K562 (cell line): ENCODE measurements around the gene IL9. TPM values are rescaled to one million over a fixed set of nuclear protein-coding genes. Genes with fewer than 3 reads are reported as not detected.

Experiments
- ATAC-seq: fragments of 200-7000 bp; cut with Tn5 transposase; 3 replicates; pipeline ENCODE4 v1.9.1; 2020; ENCODE audit warnings: moderate library complexity
- BruUV-seq: library from RNA; stranded (reverse); fragments of 400-500 nt; replicated peaks from 2 replicates; lab custom pipeline; 2021; lab: Mats Ljungman, UMichigan
- CTCF ChIA-PET: fragments of 300-600 bp; formaldehyde crosslinking; extraction: SDS; loops from one replicate; lab custom pipeline; 2021; ENCODE audit warnings: low intra/inter-chr PET ratio; lab: Yijun Ruan, JAX
- POLR2A ChIA-PET: fragments of 300-600, 350-650 bp; sonication (Branson Sonifier 250); formaldehyde crosslinking; extraction: SDS; loops from one replicate; lab custom pipeline; 2021; ENCODE audit warnings: antibody characterized with exemption, inconsistent platforms; lab: Yijun Ruan, JAX
- DNase-seq, 4 experiments: peaks; one replicate each; pipeline versions ENCODE4 v3.0.0 to v3.0.0-alpha.2; 2011 to 2018; ENCODE audit warnings: low spot score in 3 of 4, mixed read lengths in 3 of 4; ENCODE audit errors: extremely low read depth in 1 of 4
- FAIRE-seq: peaks from 2 replicates; lab custom pipeline; 2011; peaks lifted over from hg19 to GRCh38; lab: Jason Lieb, UNC
- H2AFZ ChIP-seq: 2 replicates; pipeline ENCODE4 v1.6.0; 2011; ENCODE audit warnings: low read depth, low read length, control low read depth, inconsistent platforms
- H3K27ac ChIP-seq: fragments of 200-600 bp; 3 replicates; pipeline ENCODE4 v1.8.0; 2011; ENCODE audit warnings: low read depth, mild to moderate bottlenecking, control low read depth, inconsistent platforms, low read length, moderate library complexity, mixed read lengths; ENCODE audit errors: extremely low read depth
- H3K27me3 ChIP-seq, 2 experiments: fragments of 300-600 bp in 1 of 2; 2 replicates in 1 of 2; 3 replicates in 1 of 2; pipeline versions ENCODE4 v1.6.0 to v1.8.0; 2011; ENCODE audit warnings: inconsistent platforms in 2 of 2, low read length in 2 of 2, mild to moderate bottlenecking in 1 of 2, mixed read lengths in 1 of 2, moderate library complexity in 1 of 2; ENCODE audit not compliant: control insufficient read depth in 2 of 2, insufficient read depth in 2 of 2
- H3K36me3 ChIP-seq: fragments of 300-600 bp; 3 replicates; pipeline ENCODE4 v1.8.0; 2011; ENCODE audit warnings: mild to moderate bottlenecking, low read length, inconsistent platforms; ENCODE audit not compliant: control insufficient read depth, insufficient read depth
- H3K4me1 ChIP-seq, 2 experiments: fragments of 200-600 bp in 1 of 2; replicated peaks in 1 of 2; 2 replicates in 1 of 2; 3 replicates in 1 of 2; pipeline versions ENCODE4 v1.5.1 to v1.8.0; 2011; ENCODE audit warnings: inconsistent platforms in 2 of 2, low read length in 2 of 2, mild to moderate bottlenecking in 1 of 2, mixed read lengths in 1 of 2, moderate library complexity in 1 of 2; ENCODE audit not compliant: control insufficient read depth in 2 of 2, insufficient read depth in 2 of 2
- H3K4me2 ChIP-seq: 2 replicates; pipeline ENCODE4 v1.6.1; 2011; ENCODE audit warnings: low read length, control low read depth, inconsistent platforms, mixed read lengths; ENCODE audit not compliant: insufficient read depth
- H3K4me3 ChIP-seq: fragments of 200-600 bp; sonication (generic), shearing (Covaris generic); 2 replicates; pipeline ENCODE4 v1.5.1; 2016; ENCODE audit warnings: control low read depth, inconsistent platforms
- H3K79me2 ChIP-seq: fragments of 200-600 bp; 3 replicates; pipeline ENCODE4 v1.8.0; 2011; ENCODE audit warnings: low read length, inconsistent platforms; ENCODE audit not compliant: control insufficient read depth, insufficient read depth
- H3K9ac ChIP-seq, 2 experiments: 2 replicates each; pipeline versions ENCODE4 v1.6.0 to v1.6.1; 2011; ENCODE audit warnings: low read depth in 2 of 2, low read length in 2 of 2, control low read depth in 1 of 2, inconsistent platforms in 1 of 2, mild to moderate bottlenecking in 1 of 2, mixed read lengths in 1 of 2; ENCODE audit not compliant: insufficient read depth in 1 of 2
- H3K9me1 ChIP-seq: one replicate; pipeline ENCODE4 v1.6.0; 2011; ENCODE audit warnings: inconsistent platforms, mild to moderate bottlenecking, low read length, moderate library complexity; ENCODE audit not compliant: control insufficient read depth, insufficient read depth
- H3K9me3 ChIP-seq: replicated peaks from 2 replicates; pipeline ENCODE4 v1.5.1; 2011; ENCODE audit warnings: low read depth, low read length, inconsistent platforms; ENCODE audit not compliant: control insufficient read depth, insufficient read depth
- H4K20me1 ChIP-seq: replicated peaks from 2 replicates; pipeline ENCODE4 v1.6.1; 2011; ENCODE audit warnings: low read length, inconsistent platforms, mixed read lengths; ENCODE audit not compliant: control insufficient read depth, insufficient read depth
- ATF2 ChIP-seq: sonication (generic); formaldehyde crosslinking; IDR thresholded peaks from 2 replicates; pipeline ENCODE4 v1.8.1; 2022; ENCODE audit warnings: missing genetic modification reagents
- HMG20B ChIP-seq: fragments of 250-450 bp; sonication (Bioruptor Pico); IDR thresholded peaks from 2 replicates; pipeline ENCODE4 v1.5.0; 2021; ENCODE audit warnings: mild to moderate bottlenecking
- MECOM ChIP-seq: fragments of 250-450 bp; sonication (Bioruptor Pico); IDR thresholded peaks from 2 replicates; pipeline ENCODE4 v1.8.0; 2022; ENCODE audit warnings: inconsistent platforms
- NELFE ChIP-seq: IDR thresholded peaks from 2 replicates; pipeline ENCODE4 v1.6.1; 2011; ENCODE audit warnings: mild to moderate bottlenecking; ENCODE audit not compliant: insufficient read depth, insufficient read length
- NR3C1 ChIP-seq: sonication (generic); formaldehyde crosslinking; IDR thresholded peaks from 2 replicates; pipeline ENCODE4 v1.8.1; 2022; ENCODE audit warnings: missing genetic modification reagents
- PURB ChIP-seq: sonication (generic); formaldehyde crosslinking; IDR thresholded peaks from 2 replicates; pipeline ENCODE4 v1.9.0; 2021; ENCODE audit warnings: low read depth, mild to moderate bottlenecking, missing genetic modification reagents
- RBM14 ChIP-seq: fragments of 200-400 bp; formaldehyde crosslinking; IDR thresholded peaks from 2 replicates; pipeline ENCODE4 v1.6.1; 2018; ENCODE audit warnings: low read depth, mild to moderate bottlenecking, low read length, moderate library complexity, borderline replicate concordance; ENCODE audit not compliant: insufficient read depth
- ZC3H8 ChIP-seq: fragments of 450-650 bp; IDR thresholded peaks from 2 replicates; pipeline ENCODE4 v1.6.1; 2017
- ZNF217 ChIP-seq: sonication (generic); formaldehyde crosslinking; IDR thresholded peaks from 2 replicates; pipeline ENCODE4 v1.8.0; 2022; ENCODE audit warnings: mild to moderate bottlenecking, missing genetic modification reagents
- ZNF347 ChIP-seq: fragments of 450-650 bp; formaldehyde crosslinking; IDR thresholded peaks from 2 replicates; pipeline ENCODE4 v1.4.0; 2020; ENCODE audit warnings: low read depth, mild to moderate bottlenecking, moderate library complexity
- ZNF780A ChIP-seq: fragments of 250-450 bp; sonication (Bioruptor Pico); IDR thresholded peaks from 2 replicates; pipeline ENCODE4 v1.5.0; 2021; ENCODE audit warnings: mild to moderate bottlenecking
- WGBS: fragments of 100-300 bp; shearing (Covaris generic); methylation state at CpG from one replicate; pipeline ENCODE4 v1.1.6; 2016; ENCODE audit warnings: low coverage, mixed read lengths; ENCODE audit not compliant: insufficient coverage; ENCODE audit errors: missing lambda C conversion rate; 5-methylcytosine and 5-hydroxymethylcytosine counted together
- in situ Hi-C: fragments of 300-500 bp; cut with MboI; formaldehyde crosslinking; loops from 4 replicates; pipeline ENCODE4 v1.15.0; 2018; ENCODE audit warnings: inconsistent platforms, mixed read lengths
- intact Hi-C: fragments of 100-400 bp; cut with micrococcal nuclease; formaldehyde crosslinking; loops from 2 replicates; pipeline ENCODE4 v1.14.2; 2022
- polyA plus RNA-seq, 8 experiments: library from polyadenylated mRNA; depleted of rRNA in 4 of 8; stranded (reverse) in 5 of 8; unstranded in 3 of 8; fragments of >200 nt; fragmentation: Nextera tagmentation in 2 of 8; fragmentation: Illumina TruSeq in 1 of 8; extraction: Ambion mirVana in 2 of 8; extraction: Trizol in 1 of 8; gene quantifications; 2 replicates each; pipeline versions ENCODE4 v1.2.1 to v1.2.3, GENCODE V29; 2011 to 2014; ENCODE audit warnings: inconsistent platforms in 1 of 8, missing spikeins in 1 of 8
- total RNA-seq, 7 experiments: library from RNA; depleted of rRNA in 6 of 7; stranded (reverse); fragments of >200 nt in 6 of 7; fragmentation: Illumina TruSeq in 2 of 7; extraction: Trizol in 2 of 7; gene quantifications; 2 replicates each; pipeline versions ENCODE4 v1.2.1 to v1.2.3, GENCODE V29; 2011 to 2021; ENCODE audit warnings: low replicate concordance in 1 of 7

The IL9 gene
- total and polyA plus RNA-seq, 9 of the 15 experiments (the other 6 are each of a cell fraction or from before 2014, with no cell fraction given): not detected

GRCh38 chr5:135864503-135865435, 30.9 kb downstream of the IL9 start:
- no peaks in the 10 kb centered on the region for H3K79me2 ChIP-seq
- no peak for FAIRE-seq

More at GRCh38 chr5:135864503-135865435, 30.9 kb downstream of the IL9 start:
- Histone ChIP-seq H3K4me1 (no peaks in the 10 kb centered on the region), H3K27me3 (peaks cover 0 to 10% of the 10 kb centered on the region in 2 experiments; a peak in 3 of 5 replicates), H2AFZ (no peak overlapping the region), H3K36me3 (no peaks in the 10 kb centered on the region), H3K9me3 (no peaks in the 10 kb centered on the region), H3K4me2 (no peak overlapping the region), H3K27ac (no peak overlapping the region), H3K9me1 (no peaks in the 10 kb centered on the region), H4K20me1 (no peaks in the 10 kb centered on the region), H3K9ac (no peak overlapping the region), H3K4me3 (no peak overlapping the region)
- in situ Hi-C loops: no loop called here
- POLR2A ChIA-PET: no interaction called here
- WGBS: 0% methylated on average over 3 of the region's 3 CpGs
- no TSS peak for BruUV-seq
- DNase-seq (no peak), ATAC-seq (no peak)
- TF ChIP-seq ZNF347: no peak
- TF ChIP-seq ZNF217 (CRISPR knock-in tag): no peak
- no peak for TF ChIP-seq MECOM (CRISPR knock-in tag)
- no peak for TF ChIP-seq ZC3H8
- TF ChIP-seq ATF2 (CRISPR knock-in tag): no peak
- TF ChIP-seq NELFE: no peak
- no peak for TF ChIP-seq ZNF780A (CRISPR knock-in tag)
- TF ChIP-seq PURB (CRISPR knock-in tag): no peak
- TF ChIP-seq RBM14: no peak
- TF ChIP-seq HMG20B (CRISPR knock-in tag): no peak
- no peak for TF ChIP-seq NR3C1 (CRISPR knock-in tag)
- intact Hi-C loops: no loop called here
- CTCF ChIA-PET: no interaction called here
